Astrocyte (in vitro differentiated cells and primary cell): Measurements from ENCODE around the gene SLC6A15.

Experiments
- CTCF ChIP-seq: IDR thresholded peaks from 2 replicates; pipeline ENCODE4 v1.5.1; 2011; ENCODE audit warnings: low read depth, mild to moderate bottlenecking, inconsistent platforms, low read length, moderate library complexity; ENCODE audit not compliant: insufficient read depth
- EZH2 ChIP-seq: IDR thresholded peaks from 2 replicates; pipeline ENCODE4 v1.6.1; 2012; ENCODE audit warnings: mild to moderate bottlenecking, low read length, inconsistent platforms; ENCODE audit not compliant: insufficient read depth

DNA sequence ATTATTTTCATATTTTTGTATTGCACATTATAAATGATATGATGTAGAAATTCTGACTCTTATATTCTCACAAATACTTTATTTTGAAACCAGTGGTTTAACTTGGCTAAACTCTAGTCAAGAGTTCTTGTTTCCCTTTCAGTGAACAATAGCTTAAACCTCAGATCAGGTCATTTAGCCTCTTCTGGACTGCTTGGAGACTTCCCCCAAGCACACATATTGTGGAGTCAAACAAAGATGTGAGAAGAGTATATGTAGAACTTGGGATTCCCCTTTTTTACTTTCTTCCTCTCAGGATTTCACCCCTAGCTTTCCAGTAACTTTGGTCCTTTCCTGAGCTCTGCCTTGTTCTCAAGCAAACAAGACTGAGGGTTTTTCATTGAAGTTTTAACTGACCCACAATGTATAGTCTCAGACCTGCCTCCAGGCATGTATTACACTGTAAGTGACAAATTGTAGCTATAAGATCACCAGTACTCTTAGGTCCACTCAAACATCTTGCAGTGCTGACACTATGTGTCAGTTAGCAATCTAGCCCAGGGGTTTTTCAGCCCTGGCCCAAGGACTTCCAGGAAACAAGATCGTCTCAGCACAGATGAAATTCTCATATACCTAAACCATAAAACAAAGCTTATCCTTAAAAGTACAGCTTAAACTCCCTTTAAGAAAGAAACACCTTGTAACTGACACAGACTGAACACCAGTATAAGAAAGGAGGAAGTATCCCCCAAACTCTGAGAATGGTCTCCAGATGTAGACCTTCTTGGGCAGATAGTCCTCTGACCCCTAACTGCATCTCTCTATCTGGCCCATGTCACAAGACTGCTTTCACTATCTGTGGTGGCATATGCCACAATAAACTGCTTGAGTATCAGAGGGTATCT is 98.6 kb downstream of the SLC6A15 start:
- TF ChIP-seq CTCF: no peak
- TF ChIP-seq EZH2: no peak
